K562 (cell line): ENCODE measurements around the gene SH3RF1.

Source experiments
- ARHGAP35 ChIP-seq: fragments of 450-650 bp; IDR thresholded peaks from 2 replicates; pipeline ENCODE4 v1.6.1; 2018; ENCODE audit not compliant: partially characterized antibody
- MEIS2 ChIP-seq: fragments of 450-650 bp; IDR thresholded peaks from 2 replicates; pipeline ENCODE4 v1.6.1; 2014; ENCODE audit warnings: mild to moderate bottlenecking; ENCODE audit not compliant: partially characterized antibody
- ZKSCAN3 ChIP-seq: fragments of 250-450 bp; sonication (Bioruptor Pico); IDR thresholded peaks from 2 replicates; pipeline ENCODE4 v1.4.0; 2020
- ZNF232 ChIP-seq: sonication (generic); formaldehyde crosslinking; IDR thresholded peaks from 2 replicates; pipeline ENCODE4 v1.8.0; 2022; ENCODE audit warnings: mild to moderate bottlenecking, missing genetic modification reagents
- ZNF77 ChIP-seq: fragments of 250-450 bp; sonication (Bioruptor Pico); IDR thresholded peaks from 2 replicates; pipeline ENCODE4 v1.5.0; 2020

DNA sequence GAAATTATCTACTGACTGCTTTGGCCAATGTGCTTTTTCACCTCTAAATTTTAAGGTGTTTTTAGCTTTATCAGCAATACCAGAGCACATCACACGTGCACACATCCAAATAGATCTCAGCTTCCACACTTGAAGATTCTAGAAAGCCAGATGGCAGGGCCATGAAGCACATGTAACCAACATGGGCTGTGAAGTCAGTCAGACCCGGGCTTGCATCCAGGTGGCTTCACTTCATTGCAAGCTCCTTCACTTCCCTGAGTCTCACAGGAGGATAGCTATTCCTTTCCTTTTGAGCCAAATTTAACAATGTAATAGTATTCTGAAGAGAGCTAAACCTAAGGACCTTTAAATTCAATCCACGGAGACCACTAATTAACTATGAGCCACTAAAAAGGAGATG is 86.5 kb downstream of the SH3RF1 start:
- TF ChIP-seq MEIS2, result no peak
- TF ChIP-seq ZKSCAN3 (CRISPR knock-in tag), result no peak
- no peak for TF ChIP-seq ARHGAP35
- no peak for TF ChIP-seq ZNF77
- no peak for TF ChIP-seq ZNF232 (CRISPR knock-in tag)
